HG02840 (cell line): ENCODE measurements around the gene CD2AP.
"Not testable (repeated sequence)": the region's sequence is repeated elsewhere in the genome, so short reads cannot be mapped to it uniquely, and the experiment has no call there.

Experiments used
- ATAC-seq: cut with Tn5 transposase; IDR thresholded peaks from one replicate; pipeline ENCODE4 v1.9.1; 2021; ENCODE audit warnings: mild to moderate bottlenecking, moderate library complexity, moderate number of reproducible peaks; ENCODE audit not compliant: unreplicated experiment, low FRiP score

CD2AP gene

DNA sequence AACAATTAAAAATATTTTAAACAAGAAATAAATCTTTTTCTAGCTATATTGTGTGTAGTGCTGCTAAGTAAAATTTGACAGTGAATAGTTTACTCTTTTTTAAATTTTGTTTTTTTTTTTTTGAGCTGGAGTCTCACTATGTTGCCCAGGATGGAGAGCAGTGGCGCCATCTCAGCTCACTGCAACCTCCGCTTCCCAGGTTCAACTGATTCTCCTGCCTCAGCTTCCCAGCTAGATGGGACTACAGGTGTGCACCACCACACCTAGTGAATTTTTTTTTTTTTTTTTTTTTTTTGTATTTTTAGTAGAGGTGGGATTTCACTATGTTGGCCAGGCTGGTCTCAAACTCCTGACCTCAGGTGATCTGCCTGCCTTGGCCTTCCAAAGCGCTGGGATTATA lies 75.7 kb downstream of the CD2AP start:
- ATAC-seq: not testable (repeated sequence)

DNA sequence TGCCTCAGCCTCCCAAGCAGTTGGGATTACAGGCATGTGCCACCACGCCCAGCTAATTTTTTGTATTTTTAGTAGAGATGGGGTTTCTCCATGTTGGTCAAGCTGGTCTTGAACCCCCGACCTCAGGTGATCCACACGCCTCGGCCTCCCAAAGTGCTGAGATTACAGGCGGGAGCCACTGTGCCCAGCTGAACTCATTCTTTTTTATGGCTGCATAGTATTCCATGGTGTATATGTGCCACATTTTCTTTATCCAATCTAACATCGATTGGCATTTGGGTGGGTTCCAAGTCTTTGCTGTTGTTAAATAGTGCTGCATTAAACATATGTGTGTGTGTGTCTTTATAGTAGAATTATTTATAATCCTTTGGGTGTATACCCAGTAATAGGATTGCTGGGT lies 78.9 kb downstream of the CD2AP start:
- ATAC-seq: not testable (repeated sequence)

DNA sequence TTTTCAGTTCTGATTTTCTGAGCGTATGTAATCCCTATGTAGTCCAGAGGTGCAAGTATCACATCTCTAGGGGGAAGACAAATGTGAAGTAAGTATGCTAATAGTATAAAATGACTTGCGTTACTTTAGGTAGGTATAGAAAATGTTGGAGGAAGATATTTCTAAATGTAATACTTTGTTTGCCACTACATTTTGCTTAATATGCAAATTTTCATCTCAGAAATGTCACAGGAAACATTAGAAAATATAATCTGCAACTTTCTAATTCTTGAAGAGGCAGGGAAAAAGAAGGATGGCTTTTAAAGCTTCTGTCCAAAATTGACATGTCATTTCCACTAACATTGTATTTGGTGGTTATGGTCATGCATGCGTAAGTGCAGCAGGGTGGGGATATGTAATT lies 85.6 kb downstream of the CD2AP start:
- ATAC-seq: no peak

GRCh38 chr6:47566602-47567001 lies 89.0 kb downstream of the CD2AP start:
- ATAC-seq: not testable (repeated sequence)

GRCh38 chr6:47567586-47567985 lies 90.0 kb downstream of the CD2AP start:
- no peak for ATAC-seq

- no peak for ATAC-seq
Observed at GRCh38 chr6:47571488-47571887, 93.9 kb downstream of the CD2AP start.

DNA sequence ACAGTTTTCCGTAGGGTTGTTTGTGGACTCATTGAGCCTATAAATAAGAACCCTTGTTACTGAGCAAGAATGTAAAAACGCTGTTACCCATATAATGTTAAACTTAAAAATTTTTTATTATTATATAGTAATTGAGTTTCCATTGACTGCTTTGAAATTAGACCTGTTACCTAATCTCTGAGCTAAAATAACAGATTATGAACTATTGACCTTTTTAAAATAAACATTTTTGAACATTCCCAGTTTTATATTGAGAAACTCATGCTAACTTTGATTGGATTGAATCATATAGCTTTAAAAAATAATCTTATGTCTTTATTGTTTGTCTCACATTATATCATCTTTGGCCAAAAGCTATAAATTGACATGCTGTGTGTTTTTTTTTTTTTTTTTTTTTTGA lies 95.5 kb downstream of the CD2AP start:
- ATAC-seq: no peak

DNA sequence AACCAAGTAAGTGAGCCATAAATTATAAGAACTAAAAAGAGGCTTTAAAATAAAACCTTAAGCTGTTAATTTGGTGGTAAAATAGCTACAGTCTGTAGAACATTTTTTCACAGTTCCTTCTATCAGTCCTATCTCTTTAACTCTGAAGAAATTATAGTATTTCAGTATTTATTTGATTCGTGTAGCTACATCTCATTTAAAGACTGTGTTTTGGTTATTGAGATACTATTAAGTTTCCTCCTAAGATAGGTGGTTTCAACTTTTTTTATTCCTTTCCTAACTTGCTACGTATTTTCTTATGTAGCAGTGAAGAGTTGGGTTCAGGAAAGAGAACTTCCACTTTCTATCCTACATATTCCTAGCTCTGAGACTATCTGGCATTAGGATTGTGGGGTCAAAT lies 97.2 kb downstream of the CD2AP start:
- no peak for ATAC-seq

DNA sequence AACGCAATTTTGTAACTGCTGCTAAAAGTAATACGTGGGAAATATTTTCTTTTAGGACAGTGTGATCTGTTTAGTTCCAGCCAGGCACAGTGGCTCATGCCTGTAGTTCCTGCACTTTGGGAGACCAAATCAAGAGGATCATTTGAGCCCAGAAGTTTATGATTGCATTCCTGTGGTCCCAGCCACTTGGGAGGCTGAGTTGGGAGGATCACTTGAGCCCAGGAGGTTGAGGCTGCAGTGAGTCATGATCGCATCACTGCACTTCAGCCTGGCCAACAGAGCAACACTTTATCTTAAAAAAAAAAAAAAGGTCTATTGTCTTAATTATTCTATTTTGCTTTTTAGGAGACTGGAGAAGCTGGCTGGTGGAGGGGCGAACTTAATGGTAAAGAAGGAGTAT lies 101.5 kb downstream of the CD2AP start:
- no peak for ATAC-seq

DNA sequence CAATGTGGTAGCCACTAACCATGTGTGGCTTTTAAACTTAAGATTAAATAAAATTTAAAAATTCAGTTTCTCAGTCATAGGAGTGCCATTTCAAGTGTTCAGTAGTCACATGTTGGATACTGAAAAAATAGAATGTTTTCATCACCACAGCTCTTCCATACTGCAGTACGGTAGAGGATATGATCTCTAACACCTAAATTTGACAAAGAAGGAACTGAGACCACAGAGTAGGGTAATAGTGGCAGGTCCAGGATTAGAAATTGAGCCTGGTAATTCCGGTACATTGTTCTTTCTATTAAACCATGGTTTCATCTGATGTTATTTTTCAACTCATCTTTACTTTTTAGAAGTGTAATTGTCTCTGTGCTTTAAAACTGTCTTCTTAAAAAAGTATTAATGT lies 104.0 kb downstream of the CD2AP start:
- no peak for ATAC-seq

DNA sequence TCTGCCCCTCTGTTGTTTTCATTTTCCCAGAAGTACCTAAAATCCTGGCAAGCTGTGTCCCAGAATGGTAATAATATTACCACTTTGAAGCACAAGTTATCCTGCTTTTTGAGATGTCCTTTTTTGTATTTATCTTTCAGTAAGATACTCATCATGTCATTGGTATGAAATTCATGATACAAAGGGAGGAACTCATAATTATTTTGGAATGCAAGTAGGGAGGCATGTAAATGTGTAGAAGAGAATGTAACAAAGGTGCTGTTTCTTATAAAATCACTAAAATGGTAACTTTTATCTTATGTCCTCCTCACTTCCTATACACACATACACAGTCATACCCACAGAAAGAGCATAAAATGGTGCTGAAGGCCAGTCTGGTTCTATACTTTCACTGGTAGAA lies 109.9 kb downstream of the CD2AP start:
- no peak for ATAC-seq

- no peak for ATAC-seq
Observed at GRCh38 chr6:47592131-47592840, 114.7 kb downstream of the CD2AP start.

DNA sequence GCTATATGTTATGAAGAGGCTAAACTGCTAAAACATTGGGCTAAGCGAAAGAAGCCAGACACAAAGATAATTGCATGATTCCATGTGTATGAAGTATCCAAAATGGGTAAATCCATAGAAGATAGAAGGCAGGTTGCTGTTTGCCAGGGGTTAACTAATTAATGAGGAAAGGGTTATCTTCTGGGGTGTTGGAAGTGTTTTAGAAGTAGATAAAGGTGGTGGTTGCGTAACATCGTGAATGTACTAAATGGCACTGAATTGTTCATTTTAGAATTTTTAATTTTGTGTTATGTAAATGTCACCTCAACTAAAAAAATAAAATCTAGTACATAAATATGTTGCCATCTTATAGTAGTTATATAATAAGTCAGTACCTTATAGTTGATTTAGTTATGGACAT lies 116.4 kb downstream of the CD2AP start:
- ATAC-seq: no peak

DNA sequence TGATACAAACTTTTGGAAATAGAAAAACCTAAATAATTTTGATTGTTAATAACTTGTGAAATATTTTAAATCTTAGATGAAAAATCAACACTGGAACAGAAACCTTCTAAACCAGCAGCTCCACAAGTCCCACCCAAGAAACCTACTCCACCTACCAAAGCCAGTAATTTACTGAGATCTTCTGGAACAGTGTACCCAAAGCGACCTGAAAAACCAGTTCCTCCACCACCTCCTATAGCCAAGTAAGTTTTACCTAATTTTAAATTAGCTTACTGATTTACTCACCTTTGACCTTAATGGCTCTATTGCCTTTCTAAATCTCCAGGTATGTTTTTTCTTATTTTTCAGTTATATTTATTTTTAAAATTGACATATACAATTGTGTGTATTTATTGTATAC lies 118.2 kb downstream of the CD2AP start:
- ATAC-seq: no peak

DNA sequence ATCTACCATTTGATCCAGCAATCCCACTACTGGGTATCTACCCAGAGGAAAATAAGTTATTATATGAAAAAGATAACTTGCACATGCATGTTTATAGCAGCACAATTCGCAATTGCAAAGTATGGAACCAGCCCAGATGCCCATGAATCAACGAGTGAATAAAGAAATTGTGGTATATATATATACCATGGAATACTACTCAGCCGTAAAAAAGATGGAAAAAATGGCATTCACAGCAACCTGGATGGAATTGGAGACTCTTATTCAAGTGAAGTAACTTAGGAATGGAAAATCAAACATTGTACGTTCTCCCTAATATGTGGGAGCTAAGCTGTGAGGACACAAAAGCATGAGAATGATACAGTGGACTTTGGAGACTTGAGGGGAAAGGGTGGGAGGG lies 120.8 kb downstream of the CD2AP start:
- no peak for ATAC-seq

DNA sequence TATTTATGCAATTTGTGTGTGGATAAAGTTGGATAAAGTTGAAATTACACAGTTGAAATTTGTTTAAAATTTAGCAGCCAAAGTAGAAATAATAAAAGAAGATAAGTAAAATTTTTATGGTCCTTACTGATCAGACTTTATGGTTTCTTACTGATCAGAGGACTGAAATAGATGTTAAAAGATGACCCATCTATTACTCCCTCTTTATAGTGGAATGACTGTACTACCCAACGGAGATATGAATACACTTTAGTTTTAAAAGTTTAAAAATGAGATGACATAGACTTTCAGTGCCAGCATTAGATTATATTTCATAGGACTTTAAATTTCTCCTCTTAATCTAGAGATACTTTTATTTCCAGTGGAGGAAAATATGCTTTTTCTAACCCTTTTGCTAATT lies 121.9 kb downstream of the CD2AP start:
- ATAC-seq: no peak

DNA sequence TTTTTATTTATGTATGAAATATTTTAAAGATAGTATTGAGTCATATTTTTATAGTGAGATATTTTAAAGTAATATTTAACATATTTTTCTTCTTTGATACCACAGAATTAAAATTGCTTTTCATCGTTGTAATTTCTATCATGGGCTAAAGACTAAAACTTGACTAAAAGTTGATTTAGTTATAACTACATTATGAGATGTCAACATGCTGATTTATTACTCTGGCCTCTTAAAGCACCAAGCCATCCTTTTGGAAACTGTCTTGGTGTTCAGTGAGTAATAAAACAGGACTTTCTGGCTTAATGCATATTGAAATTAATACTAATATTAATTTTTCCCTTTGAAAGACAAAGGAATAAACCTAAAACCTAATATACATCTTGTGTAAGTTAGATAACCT lies 125.6 kb downstream of the CD2AP start:
- ATAC-seq: no peak

DNA sequence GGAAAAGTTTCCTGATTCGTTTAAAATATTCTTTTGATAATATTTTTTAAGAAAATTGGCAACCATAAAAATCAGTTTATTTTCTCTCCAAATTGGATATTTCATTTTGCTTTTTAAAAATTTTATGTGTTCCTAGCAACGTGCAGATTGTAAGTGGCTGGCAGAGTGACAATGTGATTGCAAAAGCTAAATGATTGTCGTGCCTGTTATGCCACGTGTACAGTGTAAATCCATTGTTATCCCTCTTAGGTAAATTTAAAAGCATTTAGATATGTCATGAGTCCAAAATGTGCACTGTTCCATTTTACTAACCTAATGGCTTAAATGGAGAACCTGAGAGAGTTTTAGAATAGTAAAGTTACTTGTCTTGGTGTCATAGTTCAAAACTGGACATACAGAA lies 126.4 kb downstream of the CD2AP start:
- no peak for ATAC-seq

- ATAC-seq: no peak
Observed at GRCh38 chr6:47621838-47622449, 144.4 kb downstream of the CD2AP start.

GRCh38 chr6:47626782-47627181 lies 149.2 kb downstream of the CD2AP start:
- ATAC-seq: no peak

- ATAC-seq: no peak
Observed at GRCh38 chr6:47628448-47629272, 151.1 kb downstream of the CD2AP start.

DNA sequence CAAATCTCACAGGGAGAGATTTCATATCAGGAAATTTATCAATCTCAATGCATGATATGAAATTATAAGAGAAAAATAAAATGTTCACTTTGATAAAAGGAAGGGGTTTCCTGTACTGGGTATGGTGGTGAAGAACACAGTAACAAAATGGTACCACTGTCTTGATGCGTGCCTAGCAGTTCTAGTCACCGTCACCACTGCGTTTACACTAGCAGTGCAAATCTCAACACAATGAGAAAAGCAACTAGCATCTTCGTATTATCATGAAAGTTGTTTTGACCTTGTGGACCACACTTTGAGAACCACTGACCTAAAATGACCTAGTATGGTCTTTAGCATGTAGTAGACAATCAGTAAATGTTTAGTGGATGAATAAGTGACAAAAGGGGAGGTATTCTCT lies 152.4 kb downstream of the CD2AP start:
- no peak for ATAC-seq
